ENCODE data around the gene SDR42E2. TPM values are rescaled to one million over a fixed set of nuclear protein-coding genes. Genes with fewer than 3 reads are reported as not detected.

Gene SDR42E2
- total RNA-seq, 2 donors from 2014 or later: not detected

DNA sequence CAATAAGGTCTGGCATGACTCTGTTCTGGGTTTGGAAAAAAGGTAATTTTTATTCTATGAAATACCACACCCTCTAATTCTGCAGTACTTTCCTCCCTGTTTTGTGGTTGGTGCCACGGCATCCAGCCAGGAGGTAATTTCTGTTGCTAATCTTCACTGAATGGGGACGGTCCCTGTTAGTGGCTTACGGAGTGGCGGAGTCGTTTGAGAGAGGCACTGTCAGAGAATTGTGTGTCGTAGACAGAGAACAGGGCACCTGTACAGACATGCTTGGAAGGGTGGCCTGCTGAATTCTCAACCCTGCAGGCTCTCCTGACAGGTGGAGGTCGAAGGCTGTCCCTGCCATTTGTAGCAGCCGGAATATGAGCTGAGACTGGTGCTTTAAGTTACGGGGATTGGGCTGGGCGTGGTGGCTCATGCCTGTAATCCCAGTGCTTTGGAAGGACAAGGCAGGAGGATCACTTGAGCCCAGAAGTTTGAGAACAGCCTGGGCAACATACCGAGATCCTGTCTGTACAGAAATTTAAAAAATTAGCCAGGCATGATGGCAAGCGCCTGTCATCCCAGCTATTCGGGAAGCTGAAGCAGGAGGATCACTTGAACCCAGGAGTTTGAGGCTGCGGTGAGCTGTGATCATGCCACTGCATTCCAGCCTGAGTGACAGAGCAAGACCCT, 77.0 kb downstream of the SDR42E2 start:
- Histone ChIP-seq H3K9ac (ENCODE audit: low read depth in 2 of 2, low read length in 2 of 2) (peak overlapping the region in 1 of 2 donors; percentile 35), H3K4me1 (peaks cover 8% of the 10 kb centered on the region), H3K4me3 (no peak overlapping the region), H3K9me3 (no peaks in the 10 kb centered on the region), H3K27me3 (no peaks in the 10 kb centered on the region), H3K36me3 (no peaks in the 10 kb centered on the region), H3K27ac (no peak overlapping the region)
- TF ChIP-seq, protein P1, sequence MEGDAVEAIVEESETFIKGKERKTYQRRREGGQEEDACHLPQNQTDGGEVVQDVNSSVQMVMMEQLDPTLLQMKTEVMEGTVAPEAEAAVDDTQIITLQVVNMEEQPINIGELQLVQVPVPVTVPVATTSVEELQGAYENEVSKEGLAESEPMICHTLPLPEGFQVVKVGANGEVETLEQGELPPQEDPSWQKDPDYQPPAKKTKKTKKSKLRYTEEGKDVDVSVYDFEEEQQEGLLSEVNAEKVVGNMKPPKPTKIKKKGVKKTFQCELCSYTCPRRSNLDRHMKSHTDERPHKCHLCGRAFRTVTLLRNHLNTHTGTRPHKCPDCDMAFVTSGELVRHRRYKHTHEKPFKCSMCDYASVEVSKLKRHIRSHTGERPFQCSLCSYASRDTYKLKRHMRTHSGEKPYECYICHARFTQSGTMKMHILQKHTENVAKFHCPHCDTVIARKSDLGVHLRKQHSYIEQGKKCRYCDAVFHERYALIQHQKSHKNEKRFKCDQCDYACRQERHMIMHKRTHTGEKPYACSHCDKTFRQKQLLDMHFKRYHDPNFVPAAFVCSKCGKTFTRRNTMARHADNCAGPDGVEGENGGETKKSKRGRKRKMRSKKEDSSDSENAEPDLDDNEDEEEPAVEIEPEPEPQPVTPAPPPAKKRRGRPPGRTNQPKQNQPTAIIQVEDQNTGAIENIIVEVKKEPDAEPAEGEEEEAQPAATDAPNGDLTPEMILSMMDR (IDR thresholded peaks at IDR 0.05): no peak
- no peak for DNase-seq
- intact Hi-C loops (cut with DNase I): no loop called here

DNA sequence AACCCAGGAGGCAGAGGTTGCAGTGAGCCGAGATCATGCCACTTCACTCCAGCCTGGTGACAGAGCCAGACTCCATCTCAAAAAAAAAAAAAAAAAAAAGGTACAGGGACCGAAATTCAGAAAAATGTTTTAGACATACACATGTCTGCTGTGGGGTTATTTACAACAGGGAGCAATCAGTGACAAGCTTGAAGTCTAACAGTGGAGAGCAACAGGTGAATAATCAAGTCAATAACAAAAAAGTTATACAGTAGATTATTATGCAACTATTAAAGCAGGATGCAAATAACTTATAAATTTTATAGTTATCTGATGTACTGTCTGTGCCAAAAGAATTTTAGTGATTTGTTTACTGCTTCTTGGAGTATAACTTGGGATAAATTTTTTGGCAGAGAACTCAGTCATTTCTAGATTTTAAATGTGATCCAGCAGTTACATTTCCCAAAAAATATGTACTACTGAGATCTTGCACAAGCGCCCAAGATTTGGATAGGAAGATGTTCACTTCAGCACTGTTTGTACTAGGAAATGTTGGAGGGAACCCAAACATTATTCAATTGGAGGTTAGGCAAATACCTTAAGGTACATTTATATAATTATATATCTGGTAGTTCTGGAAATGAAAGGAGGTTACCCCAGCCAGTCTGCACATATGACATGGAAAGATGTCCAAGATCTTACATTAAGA, 77.9 kb downstream of the SDR42E2 start:
- Histone ChIP-seq H3K9ac (ENCODE audit: low read depth in 2 of 2, low read length in 2 of 2) (no peak overlapping the region), H3K4me1 (peaks cover 7% of the 10 kb centered on the region), H3K9me3 (no peaks in the 10 kb centered on the region), H3K27me3 (no peaks in the 10 kb centered on the region), H3K36me3 (no peaks in the 10 kb centered on the region), H3K27ac (no peak overlapping the region), H3K4me3 (no peak overlapping the region)
- TF ChIP-seq, protein P1 (IDR thresholded peaks at IDR 0.05): no peak
- no peak for DNase-seq
- intact Hi-C loops (cut with DNase I): no loop called here

Other genes with a start within 250 kb of the SDR42E2 start
- gene UQCRC2, start 209.1 kb upstream of the SDR42E2 start, total RNA-seq: 100 to 1,000 TPM; 477 to 641 TPM
- not detected for gene PDZD9, start 161.4 kb upstream of the SDR42E2 start, total RNA-seq
- 1 to 10 TPM; 6.4 to 9.2 TPM for gene MOSMO, start 154.4 kb upstream of the SDR42E2 start, total RNA-seq
- not detected for gene VWA3A, start 70.0 kb upstream of the SDR42E2 start, total RNA-seq
- 10 to 100 TPM; 25.8 to 53.4 TPM for gene EEF2K, start 43.8 kb downstream of the SDR42E2 start, total RNA-seq
- gene POLR3E, start 134.9 kb downstream of the SDR42E2 start, total RNA-seq: 10 to 100 TPM; 34.4 to 43.4 TPM
- 10 to 100 TPM; 24.0 to 31.5 TPM for gene CDR2, start 212.1 kb downstream of the SDR42E2 start, total RNA-seq

Data from colonic mucosa (tissue), 4 donors.